MM.1S (cell line): ENCODE measurements around the gene ALDH1L2.

ENCODE experiments used
- DNase-seq: peaks from one replicate; pipeline ENCODE4 v3.0.0-alpha.2; 2015
- H2AFZ ChIP-seq: fragments of 300-600 bp; sonication (generic); 2 replicates; pipeline ENCODE4 v1.6.0; 2016; ENCODE audit warnings: antibody characterized with exemption, low read length
- H3F3A ChIP-seq: fragments of 300-600 bp; sonication (generic); 2 replicates; pipeline ENCODE4 v1.6.1; 2016; ENCODE audit warnings: mild to moderate bottlenecking, antibody characterized with exemption, low read length, moderate library complexity, mixed read lengths; ENCODE audit not compliant: insufficient read depth
- H3K27ac ChIP-seq: fragments of 300-600 bp; sonication (generic); 2 replicates; pipeline ENCODE4 v1.5.1; 2016; ENCODE audit warnings: mild to moderate bottlenecking, low read length
- H3K27me3 ChIP-seq: fragments of 300-600 bp; sonication (generic); replicated peaks from 2 replicates; pipeline ENCODE4 v1.6.0; 2016; ENCODE audit warnings: low read length; ENCODE audit not compliant: insufficient read depth
- H3K36me3 ChIP-seq: fragments of 300-600 bp; sonication (generic); replicated peaks from 2 replicates; pipeline ENCODE4 v1.6.1; 2016; ENCODE audit warnings: mild to moderate bottlenecking, low read length, mixed read lengths; ENCODE audit not compliant: insufficient read depth
- H3K4me1 ChIP-seq: fragments of 300-600 bp; sonication (generic); 2 replicates; pipeline ENCODE4 v1.6.1; 2016; ENCODE audit warnings: low read length, mixed read lengths
- H3K4me2 ChIP-seq: fragments of 300-600 bp; sonication (generic); 2 replicates; pipeline ENCODE4 v1.6.0; 2016; ENCODE audit warnings: low read depth, low read length
- H3K4me3 ChIP-seq: fragments of 300-600 bp; sonication (generic); 2 replicates; pipeline ENCODE4 v1.5.1; 2016; ENCODE audit warnings: low read length, mixed read lengths
- H3K79me2 ChIP-seq: fragments of 300-600 bp; sonication (generic); 2 replicates; pipeline ENCODE4 v1.6.1; 2016; ENCODE audit warnings: mixed run types, low read length, mixed read lengths
- H3K9ac ChIP-seq: fragments of 300-600 bp; sonication (generic); 2 replicates; pipeline ENCODE4 v1.6.1; 2016; ENCODE audit warnings: low read length, mixed read lengths
- H3K9me2 ChIP-seq: fragments of 300-600 bp; sonication (generic); replicated peaks from 2 replicates; pipeline ENCODE4 v1.6.1; 2016; ENCODE audit warnings: mild to moderate bottlenecking, low read length, mixed read lengths; ENCODE audit not compliant: insufficient read depth
- H3K9me3 ChIP-seq: fragments of 300-600 bp; sonication (generic); replicated peaks from 2 replicates; pipeline ENCODE4 v1.6.1; 2016; ENCODE audit warnings: mild to moderate bottlenecking, low read length, mixed read lengths; ENCODE audit not compliant: insufficient read depth
- H4K20me1 ChIP-seq: fragments of 300-600 bp; sonication (generic); 2 replicates; pipeline ENCODE4 v1.6.1; 2016; ENCODE audit warnings: mild to moderate bottlenecking, low read length, moderate library complexity, mixed read lengths; ENCODE audit not compliant: insufficient read depth
- CTCF ChIP-seq: fragments of 300-600 bp; sonication (generic); IDR thresholded peaks from 2 replicates; pipeline ENCODE4 v1.5.1; 2016; ENCODE audit warnings: antibody characterized with exemption, low read length, mixed read lengths
- EZH2 ChIP-seq: fragments of 300-600 bp; sonication (generic); optimal IDR thresholded peaks from 2 replicates; pipeline ENCODE3; 2017; ENCODE audit warnings: low read depth, mild to moderate bottlenecking, antibody characterized with exemption, low read length, mixed read lengths
- EZH2phosphoT487 ChIP-seq: fragments of 300-600 bp; sonication (generic); IDR thresholded peaks from 2 replicates; pipeline ENCODE4 v1.6.1; 2018; ENCODE audit warnings: antibody characterized with exemption, low read length

The ALDH1L2 gene

GRCh38 chr12:105067511-105068031 is 16.7 kb downstream of the ALDH1L2 start:
- TF ChIP-seq EZH2, result no peak
- no peak for TF ChIP-seq CTCF
- TF ChIP-seq EZH2phosphoT487, result no peak
- Histone ChIP-seq H3K4me2 (no peak overlapping the region), H3K9me3 (no peaks in the 10 kb centered on the region), H3F3A (no peaks in the 10 kb centered on the region), H3K9ac (no peak overlapping the region), H3K9me2 (no peaks in the 10 kb centered on the region), H2AFZ (no peak overlapping the region), H3K36me3 (no peaks in the 10 kb centered on the region), H3K79me2 (no peaks in the 10 kb centered on the region), H3K27me3 (no peaks in the 10 kb centered on the region), H3K4me3 (no peak overlapping the region), H3K27ac (no peak overlapping the region), H4K20me1 (no peaks in the 10 kb centered on the region), H3K4me1 (peaks cover 4% of the 10 kb centered on the region; the same call in 1 of the 2 replicates)
- no peak for DNase-seq

- Histone ChIP-seq H2AFZ (no peak overlapping the region), H3K4me2 (no peak overlapping the region), H3K4me3 (no peak overlapping the region), H3K36me3 (no peaks in the 10 kb centered on the region), H3K27me3 (no peaks in the 10 kb centered on the region), H3K79me2 (no peaks in the 10 kb centered on the region), H3K27ac (no peak overlapping the region), H3K9ac (no peak overlapping the region), H4K20me1 (no peaks in the 10 kb centered on the region), H3K9me2 (no peaks in the 10 kb centered on the region), H3K4me1 (no peaks in the 10 kb centered on the region), H3K9me3 (no peaks in the 10 kb centered on the region), H3F3A (no peaks in the 10 kb centered on the region)
- no peak for DNase-seq
- TF ChIP-seq EZH2, result no peak
- TF ChIP-seq EZH2phosphoT487, result no peak
- TF ChIP-seq CTCF, result no peak
Observed at GRCh38 chr12:105064564-105065178, 19.6 kb downstream of the ALDH1L2 start.

GRCh38 chr12:105060715-105061378 is 23.4 kb downstream of the ALDH1L2 start:
- Histone ChIP-seq H3K79me2 (no peaks in the 10 kb centered on the region), H3K9me3 (no peaks in the 10 kb centered on the region), H3K9me2 (no peaks in the 10 kb centered on the region), H3K4me2 (no peak overlapping the region), H3K27ac (no peak overlapping the region), H3K4me3 (no peak overlapping the region), H2AFZ (no peak overlapping the region), H3K4me1 (no peaks in the 10 kb centered on the region), H3K9ac (no peak overlapping the region), H3F3A (no peaks in the 10 kb centered on the region), H3K27me3 (no peaks in the 10 kb centered on the region), H4K20me1 (no peaks in the 10 kb centered on the region), H3K36me3 (no peaks in the 10 kb centered on the region; the same call in 1 of the 2 replicates)
- DNase-seq, result no peak
- TF ChIP-seq EZH2phosphoT487 (no peak), EZH2 (no peak), CTCF (no peak)
